ENCODE results near the gene DUSP11.
"Not testable (repeated sequence)": the region's sequence is repeated elsewhere in the genome, so short reads cannot be mapped to it uniquely, and the experiment has no call there.

Gene DUSP11

GRCh38 chr2:73718421-73718820 lies 61.5 kb downstream of the DUSP11 start:
- H4K20me1 ChIP-seq (ENCODE audit: insufficient read depth, low read length), result no peaks in the 10 kb centered on the region
- no peaks in the 10 kb centered on the region for H3K36me3 ChIP-seq (replicated peaks; ENCODE audit: insufficient read depth, low read length)
- H3K79me2 ChIP-seq (ENCODE audit: low read length), result no peaks in the 10 kb centered on the region
- H3F3A ChIP-seq (ENCODE audit: insufficient read depth, low read length), result no peaks in the 10 kb centered on the region
- no peak overlapping the region for H3K9ac ChIP-seq (ENCODE audit: low read length)
- no peak for DNase-seq
- H3K4me3 ChIP-seq (ENCODE audit: low read length), result no peak overlapping the region
- no peaks in the 10 kb centered on the region for H3K27me3 ChIP-seq (replicated peaks; ENCODE audit: insufficient read depth, low read length)
- no peak overlapping the region for H3K27ac ChIP-seq (ENCODE audit: low read length)
- H3K4me2 ChIP-seq (ENCODE audit: low read depth, low read length), result no peak overlapping the region
- no peaks in the 10 kb centered on the region for H3K4me1 ChIP-seq (ENCODE audit: low read length)
- no peaks in the 10 kb centered on the region for H3K9me2 ChIP-seq (replicated peaks; ENCODE audit: insufficient read depth, low read length)
- TF ChIP-seq EZH2 (optimal IDR thresholded peaks at IDR 0.05; ENCODE audit: low read depth, low read length) (no peak), EZH2phosphoT487 (IDR thresholded peaks at IDR 0.05; ENCODE audit: low read length) (no peak)
- TF ChIP-seq, protein P1, sequence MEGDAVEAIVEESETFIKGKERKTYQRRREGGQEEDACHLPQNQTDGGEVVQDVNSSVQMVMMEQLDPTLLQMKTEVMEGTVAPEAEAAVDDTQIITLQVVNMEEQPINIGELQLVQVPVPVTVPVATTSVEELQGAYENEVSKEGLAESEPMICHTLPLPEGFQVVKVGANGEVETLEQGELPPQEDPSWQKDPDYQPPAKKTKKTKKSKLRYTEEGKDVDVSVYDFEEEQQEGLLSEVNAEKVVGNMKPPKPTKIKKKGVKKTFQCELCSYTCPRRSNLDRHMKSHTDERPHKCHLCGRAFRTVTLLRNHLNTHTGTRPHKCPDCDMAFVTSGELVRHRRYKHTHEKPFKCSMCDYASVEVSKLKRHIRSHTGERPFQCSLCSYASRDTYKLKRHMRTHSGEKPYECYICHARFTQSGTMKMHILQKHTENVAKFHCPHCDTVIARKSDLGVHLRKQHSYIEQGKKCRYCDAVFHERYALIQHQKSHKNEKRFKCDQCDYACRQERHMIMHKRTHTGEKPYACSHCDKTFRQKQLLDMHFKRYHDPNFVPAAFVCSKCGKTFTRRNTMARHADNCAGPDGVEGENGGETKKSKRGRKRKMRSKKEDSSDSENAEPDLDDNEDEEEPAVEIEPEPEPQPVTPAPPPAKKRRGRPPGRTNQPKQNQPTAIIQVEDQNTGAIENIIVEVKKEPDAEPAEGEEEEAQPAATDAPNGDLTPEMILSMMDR (IDR thresholded peaks at IDR 0.05; ENCODE audit: low read length), result no peak
- no peak overlapping the region for H2AFZ ChIP-seq (ENCODE audit: low read length)
- H3K9me3 ChIP-seq (replicated peaks; ENCODE audit: insufficient read depth, low read length), result no peaks in the 10 kb centered on the region

- H2AFZ ChIP-seq (ENCODE audit: low read length); H3K4me2 ChIP-seq (ENCODE audit: low read depth, low read length); H3K4me1 ChIP-seq (ENCODE audit: low read length); H3K27me3 ChIP-seq (replicated peaks; ENCODE audit: insufficient read depth, low read length); H3K9ac ChIP-seq (ENCODE audit: low read length); H3K4me3 ChIP-seq (ENCODE audit: low read length); H3K9me3 ChIP-seq (replicated peaks; ENCODE audit: insufficient read depth, low read length); H3K27ac ChIP-seq (ENCODE audit: low read length); H3K79me2 ChIP-seq (ENCODE audit: low read length); DNase-seq; H4K20me1 ChIP-seq (ENCODE audit: insufficient read depth, low read length); H3F3A ChIP-seq (ENCODE audit: insufficient read depth, low read length); H3K36me3 ChIP-seq (replicated peaks; ENCODE audit: insufficient read depth, low read length); H3K9me2 ChIP-seq (replicated peaks; ENCODE audit: insufficient read depth, low read length): not testable (repeated sequence)
Measured at GRCh38 chr2:73717695-73718094, 62.2 kb downstream of the DUSP11 start.

DNA sequence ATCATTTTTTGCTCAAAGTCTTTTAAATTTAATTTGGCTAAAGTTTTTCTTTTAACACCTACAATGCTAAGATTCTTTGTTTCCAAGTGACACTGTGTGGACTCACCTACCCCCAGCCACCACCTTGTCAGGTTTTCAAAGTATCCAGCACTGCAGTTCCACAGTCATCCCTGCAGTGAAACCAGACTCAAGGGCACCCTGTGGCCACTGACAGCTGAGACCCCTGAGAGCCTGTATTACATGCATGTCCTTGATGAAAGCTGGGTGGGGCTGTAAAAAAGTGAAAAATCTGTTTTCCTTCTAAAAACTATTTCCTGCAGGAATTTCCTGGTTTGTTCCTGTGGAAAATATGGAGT lies 62.7 kb downstream of the DUSP11 start:
- H3K79me2 ChIP-seq (ENCODE audit: low read length), result no peaks in the 10 kb centered on the region
- no peaks in the 10 kb centered on the region for H3K9me3 ChIP-seq (replicated peaks; ENCODE audit: insufficient read depth, low read length)
- TF ChIP-seq EZH2phosphoT487 (IDR thresholded peaks at IDR 0.05; ENCODE audit: low read length) (no peak), EZH2 (optimal IDR thresholded peaks at IDR 0.05; ENCODE audit: low read depth, low read length) (no peak)
- TF ChIP-seq, protein P1 (IDR thresholded peaks at IDR 0.05; ENCODE audit: low read length), result no peak
- no peaks in the 10 kb centered on the region for H3K4me1 ChIP-seq (ENCODE audit: low read length)
- no peaks in the 10 kb centered on the region for H3K9me2 ChIP-seq (replicated peaks; ENCODE audit: insufficient read depth, low read length)
- no peak overlapping the region for H2AFZ ChIP-seq (ENCODE audit: low read length)
- no peaks in the 10 kb centered on the region for H4K20me1 ChIP-seq (ENCODE audit: insufficient read depth, low read length)
- no peaks in the 10 kb centered on the region for H3F3A ChIP-seq (ENCODE audit: insufficient read depth, low read length)
- no peak overlapping the region for H3K4me2 ChIP-seq (ENCODE audit: low read depth, low read length)
- H3K36me3 ChIP-seq (replicated peaks; ENCODE audit: insufficient read depth, low read length), result no peaks in the 10 kb centered on the region
- no peak overlapping the region for H3K27ac ChIP-seq (ENCODE audit: low read length)
- DNase-seq, result no peak
- H3K9ac ChIP-seq (ENCODE audit: low read length), result no peak overlapping the region
- H3K4me3 ChIP-seq (ENCODE audit: low read length), result no peak overlapping the region
- no peaks in the 10 kb centered on the region for H3K27me3 ChIP-seq (replicated peaks; ENCODE audit: insufficient read depth, low read length)

GRCh38 chr2:73716543-73717250 lies 63.2 kb downstream of the DUSP11 start:
- no peak for DNase-seq
- Histone ChIP-seq H3K27me3 (replicated peaks; ENCODE audit: insufficient read depth, low read length) (no peaks in the 10 kb centered on the region), H3K4me2 (ENCODE audit: low read depth, low read length) (no peak overlapping the region)

More at GRCh38 chr2:73716543-73717250, 63.2 kb downstream of the DUSP11 start:
- no peak overlapping the region for H2AFZ ChIP-seq (ENCODE audit: low read length)
- H4K20me1 ChIP-seq (ENCODE audit: insufficient read depth, low read length), result no peaks in the 10 kb centered on the region
- no peaks in the 10 kb centered on the region for H3K4me1 ChIP-seq (ENCODE audit: low read length)
- no peak overlapping the region for H3K4me3 ChIP-seq (ENCODE audit: low read length)
- no peaks in the 10 kb centered on the region for H3K9me3 ChIP-seq (replicated peaks; ENCODE audit: insufficient read depth, low read length)
- H3K9ac ChIP-seq (ENCODE audit: low read length), result no peak overlapping the region
- no peaks in the 10 kb centered on the region for H3K9me2 ChIP-seq (replicated peaks; ENCODE audit: insufficient read depth, low read length)
- H3K79me2 ChIP-seq (ENCODE audit: low read length), result no peaks in the 10 kb centered on the region
- no peak overlapping the region for H3K27ac ChIP-seq (ENCODE audit: low read length)
- no peaks in the 10 kb centered on the region for H3F3A ChIP-seq (ENCODE audit: insufficient read depth, low read length)
- no peaks in the 10 kb centered on the region for H3K36me3 ChIP-seq (replicated peaks; ENCODE audit: insufficient read depth, low read length)
- TF ChIP-seq, protein P1 (IDR thresholded peaks at IDR 0.05; ENCODE audit: low read length), result no peak
- TF ChIP-seq EZH2phosphoT487 (IDR thresholded peaks at IDR 0.05; ENCODE audit: low read length) (no peak), EZH2 (optimal IDR thresholded peaks at IDR 0.05; ENCODE audit: low read depth, low read length) (no peak)
